HG02588 (cell line): ENCODE measurements around the gene DMRTC2.

Source experiments
- ATAC-seq: cut with Tn5 transposase; IDR thresholded peaks from one replicate; pipeline ENCODE4 v1.9.1; 2021; ENCODE audit warnings: mild to moderate bottlenecking, moderate library complexity; ENCODE audit not compliant: unreplicated experiment

Gene DMRTC2

DNA sequence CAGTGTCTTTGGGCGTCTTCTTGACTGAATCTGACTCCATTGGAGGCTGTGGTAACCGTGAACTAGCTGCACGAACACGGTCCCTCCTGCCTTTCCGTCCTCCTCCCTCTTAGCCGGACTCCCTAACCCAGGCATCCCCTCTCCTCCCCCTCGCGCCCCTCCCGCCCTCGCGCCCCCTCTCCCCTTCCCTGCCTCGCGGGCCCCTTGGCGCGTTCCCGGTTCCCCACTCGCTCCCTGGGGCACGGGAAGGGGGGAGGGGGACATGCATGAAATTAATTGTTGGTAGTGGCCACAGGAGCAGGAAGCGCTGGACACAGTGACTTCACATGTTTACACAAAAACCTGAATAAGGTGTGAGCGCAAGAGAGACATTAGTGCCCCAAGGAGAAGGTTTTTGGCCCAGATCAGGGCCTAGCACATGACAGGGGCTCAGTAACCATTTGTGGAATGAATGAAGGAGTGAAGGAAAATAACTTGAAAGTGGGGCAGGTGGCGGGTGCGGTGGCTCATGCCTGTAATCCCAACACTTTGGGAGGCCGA, 279 bp downstream of the DMRTC2 start:
- no peak for ATAC-seq

GRCh38 chr19:41847351-41848105, 2.7 kb downstream of the DMRTC2 start:
- ATAC-seq, result no peak

GRCh38 chr19:41848666-41849065, 3.8 kb downstream of the DMRTC2 start:
- ATAC-seq, result no peak

GRCh38 chr19:41849067-41849466, 4.2 kb downstream of the DMRTC2 start:
- ATAC-seq, result no peak

GRCh38 chr19:41850381-41850780, 5.5 kb downstream of the DMRTC2 start:
- ATAC-seq, result no peak

- ATAC-seq, result no peak
Measured at GRCh38 chr19:41851456-41851855, 6.6 kb downstream of the DMRTC2 start.

DNA sequence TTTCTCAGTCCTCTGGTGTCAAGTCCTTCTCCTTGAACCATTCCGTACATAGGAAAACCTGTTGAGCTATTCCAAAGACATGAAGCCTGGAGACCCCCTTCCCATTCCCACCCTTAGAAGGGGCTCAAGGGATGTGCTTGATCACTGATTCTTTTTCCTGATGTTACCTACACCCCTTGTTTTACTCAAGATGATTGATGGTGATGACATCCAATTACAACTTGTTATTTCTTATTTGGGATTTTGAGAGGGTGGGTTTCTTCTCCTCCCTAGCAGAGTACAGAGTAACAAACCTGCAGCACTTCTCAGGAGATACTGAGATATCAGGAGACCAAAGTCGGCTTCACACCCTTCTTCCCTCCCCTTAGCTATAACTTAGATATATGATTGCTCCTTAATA, 8.5 kb downstream of the DMRTC2 start:
- ATAC-seq, result no peak

DNA sequence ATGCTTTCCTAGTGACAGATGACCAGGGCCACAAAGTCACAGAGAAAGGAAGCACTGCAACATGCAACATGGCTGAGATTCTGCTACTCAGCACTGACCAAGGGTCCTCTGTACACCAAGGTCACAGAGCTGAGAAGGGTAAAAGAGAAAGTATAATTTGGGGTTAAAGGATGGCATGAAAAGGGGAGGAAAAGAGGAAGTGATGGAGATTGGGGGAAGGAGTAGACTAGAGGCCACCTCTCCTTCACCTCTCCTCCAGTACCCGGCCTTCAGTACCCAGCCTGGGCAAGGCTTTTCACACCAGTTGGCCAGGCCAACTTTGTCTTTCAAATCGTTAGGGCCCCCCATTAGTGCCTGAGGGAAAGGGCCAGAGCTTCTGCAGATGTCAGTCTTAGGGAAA, 8.9 kb downstream of the DMRTC2 start:
- ATAC-seq, result no peak

GRCh38 chr19:41859213-41859617, 14.4 kb downstream of the DMRTC2 start:
- ATAC-seq, result no peak

- peak; percentile 71 for ATAC-seq
Measured at GRCh38 chr19:41859618-41860418, 15.0 kb downstream of the DMRTC2 start, which contains the start of gene RPS19. RPS19 (plus strand) TSS chr19:41860255; CDS start chr19:41860775, 520 bp downstream.

DNA sequence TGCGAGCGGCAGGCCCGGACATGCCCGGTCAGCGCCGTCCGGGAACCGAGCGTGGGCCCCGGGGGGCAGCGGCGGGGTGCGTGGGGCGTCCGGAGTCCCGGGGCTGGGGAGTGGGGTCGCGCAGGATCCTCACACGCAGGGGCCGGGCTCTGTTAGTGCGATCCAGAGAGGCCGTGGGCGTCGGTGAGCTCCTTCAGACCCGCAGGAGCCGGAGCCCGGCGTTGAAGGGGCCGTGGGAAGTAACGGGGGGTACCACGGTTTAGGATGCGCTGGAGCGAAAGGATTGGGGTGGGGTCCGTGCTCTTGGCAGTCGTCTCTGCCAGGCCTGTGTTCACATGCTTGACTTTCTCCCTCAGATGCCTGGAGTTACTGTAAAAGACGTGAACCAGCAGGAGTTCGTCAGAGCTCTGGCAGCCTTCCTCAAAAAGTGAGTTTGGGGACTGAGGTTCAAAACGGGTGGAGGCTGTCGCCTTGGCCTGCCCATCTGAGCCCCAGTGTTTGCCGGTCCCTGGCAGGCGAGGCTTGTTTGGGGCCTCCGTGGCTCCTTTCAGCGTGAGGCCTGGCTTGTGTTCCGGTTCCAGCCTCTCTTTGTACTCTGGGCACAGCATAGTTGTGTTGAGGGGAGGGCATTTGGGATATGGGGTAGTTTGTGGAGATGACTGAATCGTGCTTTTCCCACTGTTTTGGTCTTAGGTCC, 15.7 kb downstream of the DMRTC2 start:
- ATAC-seq, result no peak

GRCh38 chr19:41861116-41861768, 16.4 kb downstream of the DMRTC2 start:
- ATAC-seq, result no peak

DNA sequence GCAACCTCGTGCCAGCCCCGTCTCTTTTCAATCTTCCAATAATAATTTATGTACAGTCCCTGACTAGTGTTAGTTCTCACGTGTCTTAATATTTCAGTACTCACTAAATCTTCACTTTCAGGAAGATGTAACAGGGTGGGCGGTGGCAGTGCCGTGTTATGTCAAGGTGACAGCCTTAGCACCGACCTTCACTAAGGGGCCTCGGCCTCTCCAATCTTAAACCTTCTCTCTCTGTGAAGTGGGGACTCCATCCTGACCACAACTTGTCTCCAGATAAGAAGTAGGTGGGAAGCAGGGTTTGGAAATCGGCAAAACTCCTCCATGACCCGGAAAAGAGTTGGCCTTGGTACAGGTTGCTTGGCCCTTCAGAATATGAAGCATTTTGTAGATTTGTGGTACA, 17.0 kb downstream of the DMRTC2 start:
- no peak for ATAC-seq

DNA sequence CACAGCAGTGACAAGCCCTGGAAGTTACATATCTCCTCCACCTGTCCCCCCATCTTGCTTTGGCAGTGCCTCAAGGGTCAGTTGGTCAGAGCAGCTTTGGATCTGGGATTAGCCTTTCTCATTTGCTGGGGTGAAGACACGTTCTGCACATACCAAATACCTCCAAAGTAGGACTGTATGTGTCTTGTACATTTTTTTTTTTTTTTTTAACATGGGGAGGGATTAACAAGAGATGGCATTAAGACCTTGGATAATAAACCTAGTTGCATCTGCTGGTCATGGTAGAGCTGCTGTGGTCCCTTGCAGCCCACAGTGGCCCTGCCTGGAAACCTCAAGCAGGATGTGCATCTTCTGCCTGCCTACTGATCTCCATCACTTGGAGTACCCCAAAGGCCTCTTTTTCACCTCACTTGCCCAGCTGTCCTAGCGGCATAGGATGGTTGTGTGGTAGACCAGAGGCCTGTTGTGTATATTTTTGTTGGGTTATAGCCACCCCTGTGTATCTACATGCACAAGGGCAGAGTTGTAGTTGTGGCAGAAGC, 17.7 kb downstream of the DMRTC2 start:
- ATAC-seq, result no peak

DNA sequence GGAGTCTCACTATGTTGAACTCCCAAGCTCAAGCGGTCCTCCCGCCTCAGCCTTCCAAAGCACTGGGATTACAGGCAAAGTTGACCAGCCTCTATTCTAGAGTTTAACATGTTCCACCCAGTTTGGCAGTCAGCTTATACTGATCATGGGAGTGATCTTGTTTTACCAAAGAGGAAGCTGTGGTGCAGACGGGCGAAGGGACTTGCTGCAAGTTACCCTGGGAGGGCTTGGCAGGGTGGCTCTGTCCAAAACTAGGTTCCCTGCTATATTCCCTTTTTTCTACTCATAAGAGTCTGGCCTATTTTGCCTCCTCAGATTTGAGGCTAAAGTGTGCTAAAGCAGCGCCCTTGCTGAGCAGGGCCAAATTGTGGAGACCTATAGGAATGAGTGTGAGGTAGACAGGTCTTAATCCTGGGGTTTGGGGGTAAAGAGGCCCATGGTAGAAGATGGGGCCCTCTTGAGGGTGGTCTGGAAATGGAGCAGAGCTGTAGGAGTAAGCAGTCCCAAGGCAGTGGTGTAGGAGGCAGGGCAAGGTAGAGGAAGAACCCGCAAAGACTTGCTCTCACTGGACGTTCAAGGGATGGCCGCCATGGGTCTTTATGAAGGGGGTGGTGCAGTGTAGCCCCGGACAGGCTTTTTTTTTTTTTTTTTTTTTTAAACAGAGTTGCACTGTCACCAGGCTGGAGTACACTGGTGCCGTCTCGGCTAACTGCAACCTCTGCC, 18.5 kb downstream of the DMRTC2 start:
- ATAC-seq, result no peak

GRCh38 chr19:41864374-41864773, 19.5 kb downstream of the DMRTC2 start:
- ATAC-seq, result no peak

DNA sequence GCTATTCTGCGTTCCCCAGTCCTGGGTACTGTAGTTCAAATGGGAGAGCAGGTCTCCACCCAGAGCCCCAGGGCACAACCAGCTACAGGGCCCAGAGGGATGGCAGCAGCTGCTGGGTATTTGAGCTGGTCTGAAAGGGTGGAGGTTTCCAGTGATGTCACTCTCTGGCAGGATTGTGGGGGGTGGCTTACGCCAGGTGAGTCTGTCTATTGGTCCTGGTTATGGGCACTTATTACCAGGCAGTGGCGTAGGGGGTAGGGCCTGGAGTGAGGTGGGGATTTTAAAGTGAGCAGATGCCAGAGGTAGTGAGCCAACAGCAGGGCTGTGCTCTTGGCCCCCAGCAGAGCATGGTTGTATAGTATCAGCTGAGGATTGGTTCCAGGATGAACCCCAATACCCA, 21.4 kb downstream of the DMRTC2 start:
- no peak for ATAC-seq

DNA sequence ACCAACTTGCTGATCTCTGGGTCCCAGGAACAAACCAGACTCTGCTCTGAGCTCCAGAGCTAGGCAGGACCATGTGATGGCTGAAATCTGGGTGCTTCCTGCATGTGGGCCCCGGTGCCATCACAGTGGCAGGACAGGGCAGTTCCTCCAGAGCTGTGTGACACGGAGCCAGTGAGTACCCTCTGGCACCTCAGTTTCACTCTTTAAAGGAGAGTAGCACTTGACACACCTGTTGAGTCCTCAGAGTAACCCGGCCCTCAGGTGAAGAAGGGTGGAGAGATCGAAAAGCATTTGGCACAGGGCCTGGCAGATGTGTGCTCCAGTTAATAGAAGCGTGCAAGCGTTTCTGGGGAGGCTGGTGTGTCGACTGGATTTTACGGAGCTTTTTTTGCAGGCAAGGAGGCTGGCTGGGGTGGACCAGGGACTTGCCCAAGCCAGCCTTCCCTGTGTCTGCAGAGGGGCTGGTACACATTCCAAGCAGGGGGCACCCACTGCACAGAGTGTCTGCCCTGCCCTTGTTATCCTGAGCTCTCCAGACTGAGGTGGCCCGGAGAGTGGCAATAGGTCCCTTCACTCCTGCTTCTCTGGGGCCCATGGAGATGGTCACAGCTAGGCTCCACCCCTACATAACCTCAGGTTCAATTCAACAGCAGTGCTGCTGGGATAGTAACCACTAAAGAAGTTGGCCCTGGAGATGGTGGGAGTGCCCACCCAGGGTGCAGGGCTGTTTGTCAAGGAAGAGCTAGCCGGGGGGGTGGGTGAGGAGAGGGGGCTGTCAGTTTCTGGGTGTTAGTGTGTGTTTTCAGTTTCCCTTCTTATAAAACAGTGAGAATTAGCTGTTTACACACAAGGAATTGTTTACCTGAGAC, 23.5 kb downstream of the DMRTC2 start:
- no peak for ATAC-seq

- ATAC-seq, result no peak
Measured at GRCh38 chr19:41868989-41869300, 24.1 kb downstream of the DMRTC2 start.
